AML-193 (cell line): ENCODE data around the gene DSG2.
"Not testable (repeated sequence)": the region's sequence is repeated elsewhere in the genome, so short reads cannot be mapped to it uniquely, and the experiment has no call there.

Experiments used
- DNase-seq, 2 experiments: peaks; one replicate each; lab custom pipeline; 2025; lab: John Stamatoyannopoulos, UW

The DSG2 gene

GRCh38 chr18:31500051-31500688, 2.2 kb downstream of the DSG2 start:
- peak in 1 of 2 experiments; percentile 6 for DNase-seq

- DNase-seq = no peak
Observed at GRCh38 chr18:31503011-31503410, 5.0 kb downstream of the DSG2 start.

GRCh38 chr18:31504455-31505147, 6.6 kb downstream of the DSG2 start:
- no peak for DNase-seq

GRCh38 chr18:31505156-31505555, 7.2 kb downstream of the DSG2 start:
- DNase-seq = no peak

GRCh38 chr18:31506024-31506742, 8.2 kb downstream of the DSG2 start:
- DNase-seq = no peak

- DNase-seq = not testable (repeated sequence)
Observed at GRCh38 chr18:31507124-31507523, 9.1 kb downstream of the DSG2 start.

GRCh38 chr18:31508781-31509180, 10.8 kb downstream of the DSG2 start:
- no peak for DNase-seq

- no peak for DNase-seq
Observed at GRCh38 chr18:31509571-31509970, 11.6 kb downstream of the DSG2 start.

- no peak for DNase-seq
Observed at GRCh38 chr18:31510319-31510718, 12.3 kb downstream of the DSG2 start.

- no peak for DNase-seq
Observed at GRCh38 chr18:31511098-31511497, 13.1 kb downstream of the DSG2 start.

GRCh38 chr18:31512203-31512764, 14.3 kb downstream of the DSG2 start:
- no peak for DNase-seq

- DNase-seq = no peak
Observed at GRCh38 chr18:31513189-31513935, 15.4 kb downstream of the DSG2 start.

- no peak for DNase-seq
Observed at GRCh38 chr18:31516437-31516836, 18.5 kb downstream of the DSG2 start.

GRCh38 chr18:31526374-31526773, 28.4 kb downstream of the DSG2 start:
- DNase-seq = no peak

GRCh38 chr18:31533236-31533635, 35.3 kb downstream of the DSG2 start:
- DNase-seq = no peak

- DNase-seq = no peak
Observed at GRCh38 chr18:31538837-31539236, 40.9 kb downstream of the DSG2 start.

- no peak for DNase-seq
Observed at GRCh38 chr18:31546476-31546875, 48.5 kb downstream of the DSG2 start.

- no peak for DNase-seq
Observed at GRCh38 chr18:31548853-31549252, 50.9 kb downstream of the DSG2 start.

- DNase-seq = no peak
Observed at GRCh38 chr18:31549416-31549815, 51.4 kb downstream of the DSG2 start.

GRCh38 chr18:31551883-31552282, 53.9 kb downstream of the DSG2 start:
- DNase-seq = no peak

GRCh38 chr18:31553800-31554199, 55.8 kb downstream of the DSG2 start:
- no peak for DNase-seq

- no peak for DNase-seq
Observed at GRCh38 chr18:31554776-31555175, 56.8 kb downstream of the DSG2 start.
